Adipose tissue (tissue), 3 donors: Measurements from ENCODE around the gene RHO. TPM values are rescaled to one million over a fixed set of nuclear protein-coding genes. Genes with fewer than 3 reads are reported as not detected.
A peak's percentile ranks its signal among the peaks of the same experiment; 100 is the strongest.

Experiments
- H3K27ac ChIP-seq: one replicate; pipeline ENCODE4 v1.5.1; 2013; ENCODE audit warnings: low read depth, low read length
- WGBS, 3 donors: extraction: QIAGEN DNeasy Blood & Tissue Kit; methylation state at CpG; one replicate each; pipeline ENCODE4 v1.1.7; 2013; 5-methylcytosine and 5-hydroxymethylcytosine counted together
- polyA plus RNA-seq, 3 donors: library from polyadenylated mRNA; stranded (reverse); fragments of 200-250 nt; gene quantifications; one replicate each; pipeline ENCODE4 v1.2.3, GENCODE V29; 2013
- donor health status: healthy with polysubstance abuse.
- donor health status: Bipolar disorder and iron deficiency.
- donor health status: healthy.

The RHO gene
- polyA plus RNA-seq, 3 donors, result not detected

GRCh38 chr3:129553719-129554118, 25.3 kb downstream of the RHO start:
- no peak overlapping the region for H3K27ac ChIP-seq
- WGBS, 3 donors, result 44 to 65% (median 45%) methylated on average over 15 of the region's 15 CpGs

- H3K27ac ChIP-seq, result no peak overlapping the region
- 48 to 60% (median 58%) methylated on average over 13 of the region's 13 CpGs for WGBS, 3 donors
These were observed 26.1 kb downstream of the RHO start for GRCh38 chr3:129554356-129555152.

- H3K27ac ChIP-seq, result no peak overlapping the region
- 60 to 81% (median 66%) methylated on average over 15 of the region's 15 CpGs for WGBS, 3 donors
These were observed 26.7 kb downstream of the RHO start for GRCh38 chr3:129555153-129555550.

GRCh38 chr3:129555616-129556357, 27.3 kb downstream of the RHO start:
- 71 to 87% (median 78%) methylated on average over 18 of the region's 18 CpGs for WGBS, 3 donors
- H3K27ac ChIP-seq, result no peak overlapping the region

GRCh38 chr3:129556358-129556695, 27.9 kb downstream of the RHO start:
- no peak overlapping the region for H3K27ac ChIP-seq
- 92 to 95% (median 93%) methylated on average over 15 of the region's 15 CpGs for whole genome bisulfite sequencing, 3 donors

- 75 to 93% (median 81%) methylated on average over 31 of the region's 31 CpGs for WGBS, 3 donors
- no peak overlapping the region for H3K27ac ChIP-seq
These were observed 28.6 kb downstream of the RHO start for GRCh38 chr3:129556890-129557547.

GRCh38 chr3:129557548-129557894, 29.1 kb downstream of the RHO start:
- H3K27ac ChIP-seq, result no peak overlapping the region
- WGBS, 3 donors, result 58 to 77% (median 64%) methylated on average over 11 of the region's 11 CpGs

- H3K27ac ChIP-seq, result no peak overlapping the region
- 78 to 87% (median 79%) methylated on average over 15 of the region's 15 CpGs for WGBS, 3 donors
These were observed 29.8 kb downstream of the RHO start for GRCh38 chr3:129558081-129558771.

- H3K27ac ChIP-seq, result no peak overlapping the region
- 66 to 75% (median 74%) methylated on average over 11 of the region's 11 CpGs for WGBS, 3 donors
These were observed 30.5 kb downstream of the RHO start for GRCh38 chr3:129558772-129559564.

GRCh38 chr3:129559565-129560079, 31.2 kb downstream of the RHO start:
- H3K27ac ChIP-seq, result no peak overlapping the region
- 86 to 91% (median 88%) methylated on average over 20 of the region's 20 CpGs for WGBS, 3 donors

GRCh38 chr3:129560269-129560787, 31.9 kb downstream of the RHO start:
- no peak overlapping the region for H3K27ac ChIP-seq
- WGBS, 3 donors, result 63 to 76% (median 72%) methylated on average over 16 of the region's 16 CpGs

GRCh38 chr3:129560911-129561594, 32.6 kb downstream of the RHO start:
- WGBS, 3 donors, result 28 to 52% (median 37%) methylated on average over 17 to 18 of the region's 18 CpGs
- H3K27ac ChIP-seq, result peak overlapping the region; percentile 43

- WGBS, 3 donors, result 75 to 83% (median 76%) methylated on average over 18 of the region's 18 CpGs
- no peak overlapping the region for H3K27ac ChIP-seq
These were observed 33.3 kb downstream of the RHO start for GRCh38 chr3:129561619-129562248.

GRCh38 chr3:129562803-129563202, 34.4 kb downstream of the RHO start:
- no peak overlapping the region for H3K27ac ChIP-seq
- WGBS, 3 donors, result 88 to 91% (median 89%) methylated on average over 19 of the region's 19 CpGs

- H3K27ac ChIP-seq, result no peak overlapping the region
- WGBS, 3 donors, result 75 to 95% (median 81%) methylated on average over 12 of the region's 12 CpGs
These were observed 34.9 kb downstream of the RHO start for GRCh38 chr3:129563332-129563731.

GRCh38 chr3:129563850-129564535, 35.6 kb downstream of the RHO start:
- 50 to 63% (median 60%) methylated on average over 8 of the region's 8 CpGs for WGBS, 3 donors

More at GRCh38 chr3:129563850-129564535, 35.6 kb downstream of the RHO start:
- no peak overlapping the region for H3K27ac ChIP-seq
